GM21529 (cell line): ENCODE data around the gene AAMP.
A peak's percentile ranks its signal among the peaks of the same experiment; 100 is the strongest.

Source experiments
- ATAC-seq: cut with Tn5 transposase; IDR thresholded peaks from one replicate; pipeline ENCODE4 v1.9.1; 2021; ENCODE audit not compliant: unreplicated experiment

The AAMP gene

GRCh38 chr2:218260742-218261422 is 9.1 kb downstream of the AAMP start, which contains the start of gene GPBAR1:
TSS of gene GPBAR1 (plus strand) at chr2:218261015. CDS start at chr2:218262725, 1,710 bp downstream.
- no peak for ATAC-seq

- no peak for ATAC-seq
Measured at GRCh38 chr2:218260166-218260565, 9.8 kb downstream of the AAMP start.

- no peak for ATAC-seq
Measured at GRCh38 chr2:218259099-218259961, 10.6 kb downstream of the AAMP start.

- ATAC-seq: peak; percentile 81
Measured at GRCh38 chr2:218257390-218257981, 12.5 kb downstream of the AAMP start.

- ATAC-seq: no peak
Measured at GRCh38 chr2:218256612-218257350, 13.2 kb downstream of the AAMP start.

- ATAC-seq: no peak
Measured at GRCh38 chr2:218255446-218255845, 14.5 kb downstream of the AAMP start.

- no peak for ATAC-seq
Measured at GRCh38 chr2:218253232-218253625, 16.7 kb downstream of the AAMP start.

GRCh38 chr2:218252509-218253231 is 17.3 kb downstream of the AAMP start:
- ATAC-seq: no peak

GRCh38 chr2:218249691-218250090 is 20.2 kb downstream of the AAMP start:
- ATAC-seq: no peak

GRCh38 chr2:218245214-218245613 is 24.7 kb downstream of the AAMP start:
- no peak for ATAC-seq

GRCh38 chr2:218244665-218245064 is 25.3 kb downstream of the AAMP start:
- ATAC-seq: no peak

- ATAC-seq: no peak
Measured at GRCh38 chr2:218244204-218244603, 25.7 kb downstream of the AAMP start.

GRCh38 chr2:218238887-218239286 is 31.1 kb downstream of the AAMP start:
- ATAC-seq: no peak

GRCh38 chr2:218236829-218237228 is 33.1 kb downstream of the AAMP start:
- ATAC-seq: no peak

- no peak for ATAC-seq
Measured at GRCh38 chr2:218235017-218235416, 34.9 kb downstream of the AAMP start.

GRCh38 chr2:218234521-218234920 is 35.4 kb downstream of the AAMP start:
- ATAC-seq: no peak

GRCh38 chr2:218233543-218233942 is 36.4 kb downstream of the AAMP start:
- no peak for ATAC-seq

- peak; percentile 41 for ATAC-seq
Measured at GRCh38 chr2:218230882-218231281, 39.1 kb downstream of the AAMP start.

- no peak for ATAC-seq
Measured at GRCh38 chr2:218229851-218230250, 40.1 kb downstream of the AAMP start.

GRCh38 chr2:218229239-218229638 is 40.7 kb downstream of the AAMP start:
- ATAC-seq: peak; percentile 93
